ENCODE data around the gene CELF5.

CELF5 gene

GRCh38 chr19:3248728-3249326 is 24.4 kb downstream of the CELF5 start:
- DNase-seq: no peak

DNA sequence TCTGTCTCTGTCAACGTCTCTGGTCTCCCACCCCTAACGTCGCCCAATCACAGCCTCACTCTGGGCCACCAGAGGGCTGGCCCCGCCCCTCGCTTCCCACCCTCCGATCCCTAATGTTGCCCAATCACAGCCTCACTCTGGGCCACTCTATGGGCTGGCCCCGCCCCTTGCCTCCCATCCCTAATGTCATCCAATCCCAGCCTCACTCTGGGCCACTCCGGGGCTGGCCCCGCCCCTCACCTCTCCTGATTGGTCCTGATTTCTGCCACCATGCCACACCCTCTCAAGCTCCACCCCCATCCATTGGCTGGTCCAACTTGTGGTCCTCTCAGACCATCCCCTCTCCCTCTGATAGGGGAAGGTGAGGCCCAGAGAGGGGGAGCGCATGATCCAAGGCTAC is 24.9 kb downstream of the CELF5 start:
- no peak for DNase-seq

DNA sequence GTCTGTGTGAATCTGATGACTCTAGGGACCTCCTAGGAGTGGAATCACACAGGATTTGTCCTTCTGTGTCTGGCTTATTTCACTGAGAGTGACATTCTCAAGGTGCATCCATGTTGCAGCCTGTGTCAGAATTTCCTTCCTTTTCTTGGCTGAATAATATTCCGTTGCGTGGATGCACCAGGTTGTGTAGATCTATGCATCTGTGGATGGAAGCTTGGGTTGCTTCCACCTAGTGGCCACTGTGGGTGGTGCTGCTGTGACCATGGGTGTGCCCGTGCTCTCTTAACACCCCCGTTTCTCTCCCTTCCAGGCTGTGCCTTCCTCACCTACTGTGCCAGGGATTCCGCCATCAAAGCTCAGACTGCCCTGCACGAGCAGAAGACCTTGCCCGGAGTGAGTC is 26.2 kb downstream of the CELF5 start:
- DNase-seq: peak; percentile 16

GRCh38 chr19:3251229-3251628 is 26.8 kb downstream of the CELF5 start:
- no peak for DNase-seq

DNA sequence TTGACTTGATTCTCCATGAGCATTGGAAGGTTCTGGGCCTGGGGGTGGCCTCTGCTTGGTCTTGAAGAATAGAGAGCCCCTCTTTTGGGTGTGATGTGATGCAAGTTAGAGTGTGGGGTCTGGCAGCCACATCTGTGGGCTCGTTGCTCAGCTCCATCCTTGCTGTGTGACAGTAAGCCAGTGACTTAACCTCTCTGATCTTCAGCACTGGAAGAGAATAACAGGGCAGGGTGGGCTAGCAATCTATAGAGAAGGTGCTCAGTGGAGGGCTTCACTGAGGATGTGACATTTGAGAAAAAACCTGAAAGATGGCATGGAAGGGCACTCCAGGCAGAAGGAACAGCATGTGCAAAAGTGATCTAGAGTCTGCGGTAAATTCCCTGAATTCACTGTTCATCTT is 28.2 kb downstream of the CELF5 start:
- DNase-seq: no peak

- DNase-seq: no peak
These were observed 28.8 kb downstream of the CELF5 start for GRCh38 chr19:3253270-3253669.

DNA sequence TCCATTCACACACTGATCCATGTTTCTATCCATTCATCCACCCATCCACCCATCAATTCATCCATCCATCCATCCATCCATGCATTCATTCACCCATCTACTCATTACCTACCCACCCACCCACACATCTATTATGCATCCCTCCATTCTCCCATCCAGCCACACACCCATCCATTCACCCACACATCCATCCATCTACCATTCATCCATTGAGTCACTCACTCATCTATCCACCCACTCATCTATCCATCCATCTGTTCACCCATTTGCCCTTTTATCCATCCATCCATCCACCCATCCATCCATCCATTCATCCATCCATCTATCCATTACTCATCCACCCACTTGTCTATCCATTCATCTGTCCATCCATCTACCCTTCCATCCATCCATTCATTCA is 30.1 kb downstream of the CELF5 start:
- no peak for DNase-seq

- no peak for DNase-seq
These were observed 32.6 kb downstream of the CELF5 start for GRCh38 chr19:3257071-3257470.

DNA sequence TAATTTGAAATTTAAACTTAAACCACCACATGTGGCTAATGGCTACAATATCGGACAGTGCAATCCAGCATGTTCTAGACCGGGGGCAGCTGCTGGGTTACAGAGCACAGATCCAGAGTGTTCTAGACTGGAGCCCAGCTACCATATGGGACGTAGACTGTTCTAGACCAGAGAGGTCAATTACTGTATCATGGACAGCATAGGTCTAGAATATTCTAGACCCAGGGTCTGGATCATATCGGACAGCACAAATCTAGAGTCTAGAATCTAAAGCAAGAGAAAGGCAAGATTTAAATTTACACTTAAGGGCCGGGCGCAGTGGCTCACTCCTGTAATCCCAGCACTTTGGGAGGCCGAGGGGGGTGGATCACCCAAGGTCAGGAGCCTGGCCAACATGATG is 37.9 kb downstream of the CELF5 start:
- no peak for DNase-seq

DNA sequence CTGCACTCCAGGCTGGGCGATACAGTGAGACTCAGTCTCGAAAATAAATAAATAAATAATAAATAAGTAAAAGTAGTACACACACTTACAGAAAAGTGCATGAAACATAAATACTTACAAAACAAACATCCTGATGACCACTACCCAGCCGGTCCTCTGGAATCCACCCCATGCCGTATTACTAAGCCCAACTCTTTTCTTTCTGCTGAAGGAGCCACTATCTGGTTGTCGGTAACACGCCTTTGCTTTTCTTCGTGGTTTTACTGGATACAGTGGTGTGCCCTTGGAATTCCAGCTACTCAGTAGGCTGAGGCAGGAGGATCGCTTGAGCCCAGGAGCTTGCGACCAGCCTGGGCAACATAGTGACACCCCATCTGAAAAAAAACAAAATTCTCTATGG is 39.4 kb downstream of the CELF5 start:
- DNase-seq: no peak

DNA sequence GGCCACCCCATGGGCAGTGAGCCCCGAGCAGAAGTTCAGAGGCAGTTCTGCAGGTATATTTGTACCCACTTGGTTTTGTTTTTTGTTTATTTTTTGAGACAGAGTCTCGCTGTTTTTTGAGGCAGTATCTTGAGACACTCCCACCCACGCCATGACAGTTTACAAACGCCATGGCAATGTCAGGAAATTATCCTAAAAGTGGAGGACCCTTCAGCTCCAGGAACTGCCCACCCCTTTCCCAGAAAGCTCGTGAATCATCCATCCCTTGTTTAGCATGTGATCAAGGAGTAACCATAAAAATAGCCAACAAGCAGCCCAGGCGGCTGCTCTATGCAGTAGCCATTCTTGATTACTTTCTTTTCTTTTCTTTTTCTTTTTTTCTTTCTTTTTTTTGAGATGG is 41.0 kb downstream of the CELF5 start:
- DNase-seq: no peak

- DNase-seq: no peak
These were observed 41.7 kb downstream of the CELF5 start for GRCh38 chr19:3266092-3266693.

GRCh38 chr19:3266792-3267514 is 42.5 kb downstream of the CELF5 start:
- DNase-seq: no peak

- no peak for DNase-seq
These were observed 43.9 kb downstream of the CELF5 start for GRCh38 chr19:3268326-3268725.

DNA sequence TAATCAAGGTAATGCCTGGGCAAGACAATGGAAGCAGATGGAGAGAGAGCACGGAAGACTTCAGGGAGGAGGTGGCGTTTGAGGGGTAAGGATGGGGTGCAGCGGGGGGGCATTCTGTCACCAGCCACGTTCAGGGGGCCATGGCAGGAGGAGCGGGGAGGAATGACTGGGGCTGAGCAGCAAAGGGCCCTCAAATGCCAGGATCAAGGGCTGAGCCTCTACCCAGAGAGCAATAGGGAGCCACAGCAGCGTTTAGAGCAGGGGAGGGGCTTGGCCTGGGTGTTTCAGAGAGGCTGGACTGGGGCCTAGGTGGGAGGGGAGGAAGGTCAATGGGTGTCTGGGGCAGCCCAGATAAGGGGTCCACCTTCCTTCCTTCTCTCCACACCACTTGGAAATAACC is 44.3 kb downstream of the CELF5 start:
- DNase-seq: no peak

- no peak for DNase-seq
These were observed 45.6 kb downstream of the CELF5 start for GRCh38 chr19:3269916-3270671.

GRCh38 chr19:3270902-3271301 is 46.4 kb downstream of the CELF5 start:
- no peak for DNase-seq

- DNase-seq: no peak
These were observed 48.0 kb downstream of the CELF5 start for GRCh38 chr19:3272401-3272931.

GRCh38 chr19:3272952-3273351 is 48.5 kb downstream of the CELF5 start:
- no peak for DNase-seq

DNA sequence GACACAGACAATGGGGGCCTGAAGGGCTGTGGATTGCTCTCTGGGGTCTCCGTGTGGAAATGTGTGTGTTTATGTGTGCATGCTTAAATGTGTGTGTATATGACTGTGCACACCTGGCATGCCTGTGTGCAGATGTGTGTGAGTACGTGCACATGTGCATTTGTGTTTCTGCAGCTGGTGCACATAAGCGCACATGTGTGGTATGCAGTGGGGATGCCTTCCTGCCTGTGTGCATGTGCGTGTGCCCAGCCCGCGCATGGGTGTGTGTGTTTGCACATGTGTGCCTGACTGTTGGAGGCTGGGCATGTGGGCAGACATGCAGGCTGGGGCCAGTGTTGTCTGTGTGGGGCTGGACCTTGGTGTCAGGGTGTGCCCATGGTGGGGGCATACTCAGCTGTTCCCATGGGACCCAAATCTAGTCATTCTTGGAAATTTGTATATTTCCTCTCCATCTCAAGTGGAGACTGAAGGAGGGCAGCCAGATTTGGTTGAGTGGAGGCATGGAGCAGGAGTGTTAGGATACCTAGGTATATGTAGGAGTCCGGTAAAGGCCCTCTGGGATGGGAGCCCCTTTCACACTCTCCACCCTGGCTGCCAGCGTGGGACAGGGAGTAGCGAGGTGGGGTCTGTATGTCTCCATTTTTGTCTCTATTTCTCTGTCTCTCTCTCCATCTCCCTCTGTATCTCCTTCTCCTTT is 49.9 kb downstream of the CELF5 start:
- no peak for DNase-seq

- no peak for DNase-seq
These were observed 50.6 kb downstream of the CELF5 start for GRCh38 chr19:3274942-3275582.

Measured in effector CD8-positive, alpha-beta T cell (primary cell).